ENCODE results near the gene STARD5.

Gene STARD5

GRCh38 chr15:81288616-81289015 is 35.3 kb downstream of the STARD5 start:
- DNase-seq: no peak

DNA sequence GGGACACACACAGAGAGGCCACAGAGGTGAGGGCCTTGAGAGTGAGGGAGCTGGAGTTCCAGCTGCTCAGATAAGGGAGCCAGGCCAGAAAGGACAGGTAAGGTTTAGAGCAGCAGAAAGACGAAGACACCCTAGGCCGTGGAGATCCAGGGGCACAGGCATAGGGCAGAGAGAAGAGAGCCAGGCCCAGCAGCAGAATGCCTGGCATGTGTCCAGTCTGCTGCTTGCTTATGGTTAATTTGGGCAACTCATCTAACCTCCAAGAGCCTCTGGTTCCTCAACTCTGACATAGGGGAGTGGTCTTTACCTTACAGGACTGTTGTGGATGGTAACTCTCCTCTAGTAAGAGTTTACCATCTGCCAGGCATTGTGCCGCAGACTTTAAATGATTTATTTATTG is 35.9 kb downstream of the STARD5 start:
- DNase-seq: no peak

GRCh38 chr15:81286621-81287121 is 37.3 kb downstream of the STARD5 start:
- no peak for DNase-seq

GRCh38 chr15:81285461-81285860 is 38.5 kb downstream of the STARD5 start:
- no peak for DNase-seq

DNA sequence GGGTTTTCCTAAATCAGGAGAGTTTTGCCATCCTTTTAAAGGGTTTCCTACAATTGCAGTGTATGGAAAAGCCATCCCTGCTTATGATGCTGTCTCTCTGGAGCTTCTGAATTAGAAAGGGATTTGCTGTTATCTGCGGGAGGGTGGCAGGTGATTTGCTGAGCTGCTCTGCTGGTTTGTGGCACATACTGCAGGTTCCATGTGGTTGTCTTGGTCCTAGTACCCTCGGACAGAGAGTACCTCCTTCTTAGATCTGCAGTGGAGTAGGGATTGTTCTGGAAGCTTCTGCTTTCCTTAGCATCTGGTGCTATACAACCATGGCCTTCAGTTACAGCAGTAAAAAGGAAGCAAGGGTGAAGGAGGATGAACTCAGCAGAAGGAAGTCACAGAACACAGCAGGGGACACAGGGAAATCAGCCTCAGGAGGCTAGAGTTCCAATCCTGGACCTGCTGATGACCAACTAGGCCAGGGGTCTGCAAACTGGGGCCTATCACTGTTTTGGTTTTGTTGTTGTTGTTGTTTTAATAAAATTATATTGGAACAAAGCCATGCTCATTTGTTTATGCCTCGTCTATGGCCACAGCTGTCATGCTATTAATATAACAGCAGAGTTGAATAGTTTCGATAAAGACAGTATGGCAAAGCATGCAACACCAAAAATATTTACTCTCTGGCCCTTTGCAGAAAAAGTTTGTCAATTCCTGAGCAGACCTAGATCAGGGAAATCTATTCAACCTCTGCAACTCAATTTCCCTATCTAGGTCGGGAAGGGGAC is 39.5 kb downstream of the STARD5 start:
- DNase-seq: no peak

DNA sequence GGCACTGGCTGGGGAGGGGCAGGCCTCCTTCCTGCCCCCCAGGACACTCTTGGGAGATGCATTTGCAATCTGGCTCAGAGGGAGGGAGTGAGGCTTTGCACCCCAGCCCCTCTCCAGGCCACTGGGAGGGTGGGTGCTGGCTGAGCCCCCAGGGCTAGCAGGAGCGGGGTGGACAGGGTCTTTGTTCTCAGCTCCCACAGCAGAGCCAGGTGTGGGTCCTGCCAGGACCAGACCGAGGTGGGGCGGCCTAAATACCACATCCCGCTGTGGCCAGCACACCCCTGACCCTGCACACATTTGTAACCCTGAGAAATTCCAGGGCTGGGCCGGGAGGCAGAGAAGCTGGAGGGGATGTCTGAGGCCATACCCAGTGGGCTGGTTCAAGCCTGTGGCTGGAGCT is 41.0 kb downstream of the STARD5 start:
- DNase-seq: no peak

- no peak for DNase-seq
Observed at GRCh38 chr15:81282606-81282895, 41.4 kb downstream of the STARD5 start.

- DNase-seq: no peak
Observed at GRCh38 chr15:81281766-81282605, 42.0 kb downstream of the STARD5 start.

GRCh38 chr15:81281456-81281735 is 42.5 kb downstream of the STARD5 start:
- no peak for DNase-seq

GRCh38 chr15:81280696-81281455 is 43.1 kb downstream of the STARD5 start:
- no peak for DNase-seq

- peak; percentile 9 for DNase-seq
Observed at GRCh38 chr15:81279621-81280485, 44.1 kb downstream of the STARD5 start.

DNA sequence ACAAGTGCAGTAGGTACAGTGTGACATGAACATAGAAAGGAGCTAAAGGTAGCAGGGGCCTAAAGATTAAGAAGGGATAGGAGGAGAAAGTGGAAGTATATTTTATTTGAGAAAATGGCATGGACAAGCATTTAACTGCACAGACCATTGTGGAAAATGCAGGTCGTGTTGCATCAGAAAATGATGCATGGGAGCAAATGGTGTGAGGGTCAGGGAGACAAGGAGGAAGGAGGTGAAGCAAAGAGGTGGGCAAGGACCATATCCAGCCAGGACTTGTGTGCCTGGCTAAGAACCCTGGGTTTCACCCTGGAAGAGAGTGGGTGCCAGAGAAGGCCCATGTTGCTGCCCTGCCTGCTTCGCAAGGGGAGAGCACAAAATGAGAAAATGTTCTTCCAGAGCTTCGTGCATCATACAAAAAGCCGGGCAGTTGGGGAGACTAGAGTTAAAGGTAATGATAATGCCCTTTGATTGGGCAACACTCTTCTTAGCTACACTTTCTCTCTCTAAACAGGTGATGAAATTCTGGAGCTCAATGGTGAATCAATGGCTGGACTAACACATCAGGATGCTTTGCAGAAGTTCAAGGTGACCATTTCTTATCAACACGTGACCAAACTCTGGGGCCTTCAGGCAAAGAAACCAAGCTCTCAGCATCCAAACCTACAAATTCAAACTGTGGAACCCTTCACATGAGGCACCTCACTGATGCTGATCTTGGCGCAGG is 45.5 kb downstream of the STARD5 start:
- DNase-seq: no peak

DNA sequence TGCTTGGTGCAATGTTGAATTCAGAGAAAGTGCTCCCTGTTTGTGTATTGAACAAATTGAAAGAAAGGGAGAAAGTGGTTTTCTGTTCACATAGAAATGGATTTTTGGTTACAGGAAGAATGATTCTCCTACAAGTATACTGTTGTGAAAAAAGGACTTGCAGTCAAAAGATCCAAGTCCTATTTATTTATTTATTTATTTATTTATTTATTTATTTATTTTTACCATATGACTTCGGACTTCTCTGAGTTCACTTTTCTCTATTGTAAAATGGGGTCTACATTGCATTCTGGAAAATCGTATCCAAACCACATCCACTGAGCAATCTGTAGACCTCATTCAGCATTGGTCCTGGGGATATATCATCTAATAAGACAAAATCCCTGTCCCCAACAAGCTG is 46.1 kb downstream of the STARD5 start:
- DNase-seq: no peak

DNA sequence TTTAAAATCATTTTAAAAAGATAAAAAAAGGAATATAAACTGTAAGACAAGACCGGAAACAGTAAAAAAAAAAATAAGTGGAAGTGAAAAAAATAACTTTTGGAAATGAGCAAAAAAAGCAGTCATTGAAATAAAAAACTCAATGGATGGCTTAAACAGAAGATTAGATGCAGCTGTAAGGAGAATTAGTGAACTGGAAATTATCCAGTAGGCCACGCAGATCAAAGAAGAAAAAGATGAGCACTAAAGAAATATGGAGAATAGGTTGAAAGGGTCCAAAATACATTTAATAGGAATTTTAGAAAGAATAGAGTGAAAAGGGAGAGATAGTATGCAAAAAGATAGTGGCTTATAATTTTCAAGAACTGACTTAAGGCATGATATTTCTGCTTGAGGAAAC is 47.0 kb downstream of the STARD5 start:
- no peak for DNase-seq

- peak; percentile 42 for DNase-seq
Observed at GRCh38 chr15:81275711-81276392, 48.1 kb downstream of the STARD5 start.

- DNase-seq: peak; percentile 76
Observed at GRCh38 chr15:81274931-81275707, 48.8 kb downstream of the STARD5 start.

DNA sequence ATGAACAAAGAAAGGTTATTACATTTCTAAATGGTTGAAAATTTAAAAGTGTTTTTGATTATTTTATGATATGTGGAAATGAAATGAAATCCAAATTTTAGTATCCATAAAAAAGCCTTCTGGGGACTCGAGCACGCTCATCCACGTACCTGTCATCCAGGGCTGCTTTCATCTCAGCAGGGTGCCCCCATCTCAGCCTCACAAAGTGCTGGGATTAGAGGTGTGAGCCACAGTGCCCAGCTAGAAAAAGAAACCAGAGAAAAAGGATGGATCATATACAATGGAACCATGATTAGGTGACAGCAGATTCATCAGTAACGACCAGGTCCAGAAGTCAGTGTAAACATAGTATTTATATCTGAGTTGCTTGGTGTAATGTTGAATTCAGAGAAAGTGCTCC is 49.7 kb downstream of the STARD5 start:
- DNase-seq: no peak

DNA sequence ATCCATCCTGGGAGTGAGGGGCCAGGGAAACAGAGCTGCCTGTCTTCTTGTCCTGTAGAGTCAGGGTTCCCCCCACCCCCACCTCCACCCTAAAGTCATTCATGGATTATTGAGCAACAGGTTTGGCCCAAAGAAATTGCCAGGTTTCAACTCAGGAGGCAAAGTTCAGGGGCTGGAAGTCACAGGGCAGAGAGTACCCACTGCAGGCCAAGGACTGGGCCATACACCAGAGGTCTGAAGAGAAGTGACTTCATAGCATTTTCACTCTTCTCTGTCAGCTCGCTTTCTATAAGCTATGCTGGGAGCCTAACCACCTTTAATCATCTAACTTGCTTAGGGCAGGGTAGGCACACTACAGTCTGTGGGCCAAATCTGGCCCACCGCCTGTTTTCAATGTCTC is 50.1 kb downstream of the STARD5 start:
- DNase-seq: no peak

DNA sequence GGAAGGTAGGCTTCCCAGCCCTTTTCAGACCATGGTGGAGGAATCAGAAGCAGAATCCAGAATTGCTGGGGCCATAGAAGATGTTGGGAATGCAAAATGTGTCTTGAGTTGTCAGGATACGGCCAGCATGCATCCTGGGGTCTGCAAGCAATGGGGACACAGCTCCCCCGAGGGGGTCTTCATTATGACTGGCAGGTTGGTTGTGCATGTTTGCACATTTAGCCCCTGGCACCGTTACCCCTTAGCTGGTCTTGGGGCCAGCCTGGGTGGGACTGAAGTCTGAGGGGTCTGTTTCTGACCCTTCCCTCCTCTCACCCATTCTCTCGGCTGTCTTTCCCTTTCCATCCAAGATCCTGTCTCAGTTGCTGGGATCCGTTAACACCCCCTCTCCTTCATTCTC is 50.7 kb downstream of the STARD5 start:
- DNase-seq: no peak

- DNase-seq: no peak
Observed at GRCh38 chr15:81271761-81272644, 51.9 kb downstream of the STARD5 start.
